DND-41 (cell line): ENCODE results near the gene OR56A4.
A peak's percentile ranks its signal among the peaks of the same experiment; 100 is the strongest.

Experiments
- ATAC-seq: fragments of 200-7000 bp; cut with Tn5 transposase; 3 replicates; pipeline ENCODE4 v1.9.1; 2021; ENCODE audit warnings: low read depth; ENCODE audit not compliant: insufficient read depth
- DNase-seq: peaks from one replicate; pipeline ENCODE4 v3.0.0-alpha.2; 2020
- H2AFZ ChIP-seq: 2 replicates; pipeline ENCODE4 v1.6.0; 2012; ENCODE audit warnings: low read depth, low read length
- H3K27ac ChIP-seq: 2 replicates; pipeline ENCODE4 v1.5.1; 2012; ENCODE audit warnings: low read length, inconsistent platforms
- H3K27me3 ChIP-seq: fragments of 200-600 bp; sonication (generic); 2 replicates; pipeline ENCODE4 v1.6.0; 2012; ENCODE audit warnings: low read length, mild to moderate bottlenecking, inconsistent platforms; ENCODE audit not compliant: insufficient read depth, poor library complexity
- H3K36me3 ChIP-seq: 2 replicates; pipeline ENCODE4 v1.5.1; 2012; ENCODE audit warnings: low read length, inconsistent platforms; ENCODE audit not compliant: insufficient read depth
- H3K4me1 ChIP-seq: 2 replicates; pipeline ENCODE4 v1.5.1; 2012; ENCODE audit warnings: mild to moderate bottlenecking, low read length; ENCODE audit not compliant: insufficient read depth
- H3K4me2 ChIP-seq: 2 replicates; pipeline ENCODE4 v1.6.0; 2012; ENCODE audit warnings: mild to moderate bottlenecking, moderate library complexity, low read length, inconsistent platforms; ENCODE audit not compliant: insufficient read depth
- H3K4me3 ChIP-seq, 2 experiments: fragments of 200-600 bp in 1 of 2; shearing (Covaris generic) in 1 of 2; 2 replicates each; pipeline ENCODE4 v1.5.1; 2012 to 2016; ENCODE audit warnings: inconsistent platforms in 2 of 2, low read length in 2 of 2, mild to moderate bottlenecking in 2 of 2, low read depth in 1 of 2, moderate library complexity in 1 of 2
- H3K79me2 ChIP-seq: 2 replicates; pipeline ENCODE4 v1.6.0; 2012; ENCODE audit warnings: low read length, inconsistent platforms; ENCODE audit not compliant: insufficient read depth
- H3K9ac ChIP-seq: 2 replicates; pipeline ENCODE4 v1.6.0; 2012; ENCODE audit warnings: low read depth, mild to moderate bottlenecking, inconsistent platforms, low read length, moderate library complexity
- H3K9me3 ChIP-seq: 2 replicates; pipeline ENCODE4 v1.5.1; 2012; ENCODE audit warnings: low read length, moderate library complexity, mild to moderate bottlenecking, inconsistent platforms; ENCODE audit not compliant: insufficient read depth, severe bottlenecking
- H4K20me1 ChIP-seq: 2 replicates; pipeline ENCODE4 v1.6.0; 2012; ENCODE audit warnings: low read length; ENCODE audit not compliant: insufficient read depth
- EZH2 ChIP-seq: IDR thresholded peaks from 3 replicates; pipeline ENCODE4 v1.6.1; 2012; ENCODE audit warnings: borderline replicate concordance, low read depth, mild to moderate bottlenecking, moderate library complexity, low read length, inconsistent platforms; ENCODE audit not compliant: severe bottlenecking
- TF ChIP-seq, protein P1 (sequence below): IDR thresholded peaks from 2 replicates; pipeline ENCODE4 v1.5.1; 2012; ENCODE audit warnings: borderline replicate concordance, low read length, moderate library complexity, mild to moderate bottlenecking; ENCODE audit not compliant: poor library complexity, severe bottlenecking; ENCODE audit errors: extremely low read depth

OR56A4 gene

DNA sequence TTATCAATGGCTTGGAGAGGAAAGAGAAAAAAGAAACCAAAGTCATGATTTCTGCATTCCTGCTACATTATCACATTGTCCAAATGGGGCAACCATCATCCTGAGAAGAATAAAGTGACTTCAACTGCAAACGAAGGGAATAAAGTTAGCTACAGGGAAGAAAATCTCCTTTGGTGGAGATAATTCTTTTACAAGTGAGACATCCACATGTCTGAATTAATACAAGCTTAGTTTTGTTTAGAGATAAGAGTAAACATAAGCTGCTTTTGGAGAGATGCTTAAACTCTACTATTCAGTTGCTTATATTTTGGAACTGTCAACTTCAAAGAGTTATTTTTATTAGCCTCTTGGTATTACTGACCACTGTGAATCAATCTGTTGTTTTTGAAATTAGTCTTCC lies 19.9 kb downstream of the OR56A4 start, which contains the start of gene OR52L1:
Gene OR52L1 (minus strand): TSS at position 101 of the 400 bp plus-strand sequence. CDS start 55 bp downstream, at position 46.
- DNase-seq (no peak), ATAC-seq (no peak)
- H3K4me3 ChIP-seq, result no peak within 1 kb of the TSS
- H4K20me1 ChIP-seq, result no peaks in the 10 kb centered on the region
- H3K4me1 ChIP-seq, result no peaks in the 10 kb centered on the region
- H3K27ac ChIP-seq, result no peak within 1 kb of the TSS
- TF ChIP-seq EZH2, result no peak
- TF ChIP-seq, protein P1, sequence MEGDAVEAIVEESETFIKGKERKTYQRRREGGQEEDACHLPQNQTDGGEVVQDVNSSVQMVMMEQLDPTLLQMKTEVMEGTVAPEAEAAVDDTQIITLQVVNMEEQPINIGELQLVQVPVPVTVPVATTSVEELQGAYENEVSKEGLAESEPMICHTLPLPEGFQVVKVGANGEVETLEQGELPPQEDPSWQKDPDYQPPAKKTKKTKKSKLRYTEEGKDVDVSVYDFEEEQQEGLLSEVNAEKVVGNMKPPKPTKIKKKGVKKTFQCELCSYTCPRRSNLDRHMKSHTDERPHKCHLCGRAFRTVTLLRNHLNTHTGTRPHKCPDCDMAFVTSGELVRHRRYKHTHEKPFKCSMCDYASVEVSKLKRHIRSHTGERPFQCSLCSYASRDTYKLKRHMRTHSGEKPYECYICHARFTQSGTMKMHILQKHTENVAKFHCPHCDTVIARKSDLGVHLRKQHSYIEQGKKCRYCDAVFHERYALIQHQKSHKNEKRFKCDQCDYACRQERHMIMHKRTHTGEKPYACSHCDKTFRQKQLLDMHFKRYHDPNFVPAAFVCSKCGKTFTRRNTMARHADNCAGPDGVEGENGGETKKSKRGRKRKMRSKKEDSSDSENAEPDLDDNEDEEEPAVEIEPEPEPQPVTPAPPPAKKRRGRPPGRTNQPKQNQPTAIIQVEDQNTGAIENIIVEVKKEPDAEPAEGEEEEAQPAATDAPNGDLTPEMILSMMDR, result no peak
- H3K27me3 ChIP-seq, result peaks cover 3% of the 10 kb centered on the region
- no peak within 1 kb of the TSS for H2AFZ ChIP-seq
- H3K79me2 ChIP-seq, result no peaks in the 10 kb centered on the region
- H3K9me3 ChIP-seq, result peaks cover 1% of the 10 kb centered on the region
- no peak within 1 kb of the TSS for H3K9ac ChIP-seq
- H3K4me2 ChIP-seq, result no peak within 1 kb of the TSS
- H3K36me3 ChIP-seq, result no peaks in the 10 kb centered on the region

DNA sequence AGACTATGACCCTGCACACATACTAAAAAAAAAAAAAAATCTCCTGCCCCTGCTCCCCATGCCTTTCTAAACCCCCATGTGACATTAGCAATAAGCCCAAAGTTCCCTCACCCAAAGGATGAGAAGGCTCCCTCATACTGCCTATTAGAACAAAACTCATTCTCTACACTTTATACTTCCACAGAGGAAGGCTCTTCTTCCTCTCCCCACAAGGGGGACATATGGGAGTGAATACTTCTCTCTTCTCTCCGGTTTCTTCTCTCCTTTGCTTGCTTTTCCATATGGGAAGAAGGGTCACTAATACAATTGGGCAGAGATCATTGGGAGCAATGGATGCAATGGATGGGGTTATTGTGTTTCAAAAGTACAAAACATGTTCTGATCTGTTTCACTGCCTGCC lies 23.3 kb downstream of the OR56A4 start:
- Histone ChIP-seq H2AFZ (no peak overlapping the region), H3K4me2 (no peak overlapping the region), H3K27me3 (peaks cover 3% of the 10 kb centered on the region), H3K36me3 (no peaks in the 10 kb centered on the region), H3K4me3 (no peak overlapping the region), H3K9me3 (peaks cover 3% of the 10 kb centered on the region), H4K20me1 (no peaks in the 10 kb centered on the region), H3K79me2 (no peaks in the 10 kb centered on the region), H3K4me1 (no peaks in the 10 kb centered on the region), H3K9ac (no peak overlapping the region), H3K27ac (no peak overlapping the region)
- ATAC-seq (no peak), DNase-seq (no peak)
- no peak for TF ChIP-seq EZH2
- TF ChIP-seq, protein P1, result peak; percentile 4

DNA sequence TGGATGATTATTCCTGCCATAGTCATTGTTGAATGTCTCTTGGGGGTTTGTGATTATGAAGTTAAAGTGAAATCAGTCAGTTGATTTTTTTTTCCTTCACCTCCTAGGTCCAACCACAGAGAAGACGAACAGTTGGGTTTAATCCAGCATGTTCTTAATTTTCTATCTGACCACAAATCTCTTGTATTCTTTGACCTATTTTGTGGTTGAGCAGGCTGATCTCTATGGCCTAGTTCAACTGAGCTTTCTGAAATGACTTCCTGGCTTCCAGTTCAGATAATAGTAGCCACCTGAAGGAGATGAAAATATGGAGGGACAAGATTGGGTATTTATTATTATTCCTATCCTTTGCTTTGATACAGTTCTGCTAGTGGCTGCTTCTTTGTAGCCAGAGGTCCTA lies 33.2 kb downstream of the OR56A4 start:
- DNase-seq (no peak), ATAC-seq (peak; percentile 35; the same call in 1 of the 3 replicates)
- H3K4me1 ChIP-seq, result no peaks in the 10 kb centered on the region
- no peaks in the 10 kb centered on the region for H4K20me1 ChIP-seq
- TF ChIP-seq EZH2, result no peak
- TF ChIP-seq, protein P1, result no peak
- H3K9ac ChIP-seq, result no peak overlapping the region
- H3K27me3 ChIP-seq, result peaks cover 10% of the 10 kb centered on the region
- H3K79me2 ChIP-seq, result no peaks in the 10 kb centered on the region
- H3K27ac ChIP-seq, result no peak overlapping the region
- H3K9me3 ChIP-seq, result no peaks in the 10 kb centered on the region
- no peak overlapping the region for H3K4me2 ChIP-seq
- H3K36me3 ChIP-seq, result no peaks in the 10 kb centered on the region
- H3K4me3 ChIP-seq, result no peak overlapping the region
- no peak overlapping the region for H2AFZ ChIP-seq

DNA sequence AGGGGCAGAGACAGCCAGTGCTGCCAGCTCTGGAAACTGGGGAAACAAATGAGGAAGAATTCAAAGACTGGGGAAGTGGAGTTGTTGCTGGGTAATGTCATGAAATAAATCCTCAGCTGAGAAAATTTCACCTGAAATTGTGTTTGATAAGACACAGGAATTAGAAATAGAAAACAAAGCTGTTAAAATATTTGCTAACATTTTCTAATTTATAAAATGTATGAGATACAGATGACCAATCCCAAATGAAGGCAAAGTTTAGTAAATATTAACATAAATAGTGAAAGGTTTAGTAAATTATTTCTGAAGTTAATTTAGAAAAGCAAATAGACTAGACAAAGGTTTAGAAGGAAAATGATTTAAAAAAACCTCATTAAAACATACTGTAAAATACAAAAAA lies 38.4 kb downstream of the OR56A4 start, which contains the start of gene OR56A5:
Gene OR56A5 (minus strand): TSS at position 101 of the 400 bp plus-strand sequence. CDS start 0 bp downstream, at position 101.
- Histone ChIP-seq H3K4me1 (no peaks in the 10 kb centered on the region), H3K4me3 (no peak within 1 kb of the TSS), H4K20me1 (no peaks in the 10 kb centered on the region), H3K27me3 (peaks cover 10% of the 10 kb centered on the region), H3K9ac (no peak within 1 kb of the TSS), H3K27ac (no peak within 1 kb of the TSS), H2AFZ (no peak within 1 kb of the TSS), H3K4me2 (no peak within 1 kb of the TSS), H3K9me3 (peaks cover under 1% of the 10 kb centered on the region), H3K79me2 (no peaks in the 10 kb centered on the region), H3K36me3 (no peaks in the 10 kb centered on the region)
- ATAC-seq, result no peak
- no peak for TF ChIP-seq EZH2
- TF ChIP-seq, protein P1, result no peak
- DNase-seq, result no peak
